PC-3 (cell line): ENCODE data around the gene DLX5.

Source experiments
- EZH2 ChIP-seq: fragments of 300-600 bp; sonication (generic); IDR thresholded peaks from one replicate; pipeline ENCODE4 v1.6.1; 2017; ENCODE audit warnings: antibody characterized with exemption, mild to moderate bottlenecking, low read length; ENCODE audit not compliant: unreplicated experiment
- EZH2phosphoT487 ChIP-seq: fragments of 300-600 bp; sonication (generic); IDR thresholded peaks from 2 replicates; pipeline ENCODE4 v1.6.1; 2018; ENCODE audit warnings: mild to moderate bottlenecking, antibody characterized with exemption, low read length, borderline replicate concordance
- TF ChIP-seq, protein P1 (sequence below): fragments of 300-600 bp; sonication (generic); conservative IDR thresholded peaks from 2 replicates; pipeline ENCODE4 v1.5.1; 2017; ENCODE audit warnings: antibody characterized with exemption, low read depth, mild to moderate bottlenecking, low read length

DNA sequence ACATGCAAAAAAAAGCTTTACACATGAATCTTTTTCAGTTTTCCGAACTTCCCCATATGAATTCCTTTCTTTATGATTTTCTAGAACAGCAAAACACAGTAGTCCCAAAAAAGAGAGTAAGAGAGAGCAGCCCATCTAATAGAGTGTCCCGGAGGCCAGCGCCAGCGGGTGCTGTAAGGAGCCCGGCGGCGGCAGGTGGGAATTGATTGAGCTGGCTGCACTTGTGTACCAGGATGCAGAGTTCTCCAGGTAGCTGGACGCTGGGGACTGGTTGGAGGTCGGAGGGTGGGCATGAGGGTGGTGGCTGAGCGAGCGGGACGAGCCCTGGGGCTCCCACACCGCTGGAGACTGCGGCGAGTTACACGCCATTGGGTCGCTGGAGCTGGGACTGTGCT, 4.0 kb downstream of the DLX5 start:
- TF ChIP-seq, protein P1, sequence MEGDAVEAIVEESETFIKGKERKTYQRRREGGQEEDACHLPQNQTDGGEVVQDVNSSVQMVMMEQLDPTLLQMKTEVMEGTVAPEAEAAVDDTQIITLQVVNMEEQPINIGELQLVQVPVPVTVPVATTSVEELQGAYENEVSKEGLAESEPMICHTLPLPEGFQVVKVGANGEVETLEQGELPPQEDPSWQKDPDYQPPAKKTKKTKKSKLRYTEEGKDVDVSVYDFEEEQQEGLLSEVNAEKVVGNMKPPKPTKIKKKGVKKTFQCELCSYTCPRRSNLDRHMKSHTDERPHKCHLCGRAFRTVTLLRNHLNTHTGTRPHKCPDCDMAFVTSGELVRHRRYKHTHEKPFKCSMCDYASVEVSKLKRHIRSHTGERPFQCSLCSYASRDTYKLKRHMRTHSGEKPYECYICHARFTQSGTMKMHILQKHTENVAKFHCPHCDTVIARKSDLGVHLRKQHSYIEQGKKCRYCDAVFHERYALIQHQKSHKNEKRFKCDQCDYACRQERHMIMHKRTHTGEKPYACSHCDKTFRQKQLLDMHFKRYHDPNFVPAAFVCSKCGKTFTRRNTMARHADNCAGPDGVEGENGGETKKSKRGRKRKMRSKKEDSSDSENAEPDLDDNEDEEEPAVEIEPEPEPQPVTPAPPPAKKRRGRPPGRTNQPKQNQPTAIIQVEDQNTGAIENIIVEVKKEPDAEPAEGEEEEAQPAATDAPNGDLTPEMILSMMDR: no peak
- no peak for TF ChIP-seq EZH2
- no peak for TF ChIP-seq EZH2phosphoT487
